Tibial nerve (tissue), 4 donors: ENCODE data around the gene DBH. TPM values are rescaled to one million over a fixed set of nuclear protein-coding genes. Genes with fewer than 3 reads are reported as not detected.

Experiments used
- DNase-seq, 2 donors: peaks; one replicate each; pipeline ENCODE4 v3.0.0-alpha.2; 2019; ENCODE audit warnings: low spot score in 2 of 2
- H3K27ac ChIP-seq, 4 donors: fragments of 200-600 bp; sonication (generic) in 3 of 4; one replicate each; pipeline ENCODE4 v1.5.1; 2017 to 2019; ENCODE audit warnings: mild to moderate bottlenecking in 1 of 4
- H3K27me3 ChIP-seq, 2 donors: fragments of 200-600 bp; sonication (generic) in 1 of 2; one replicate each; pipeline versions ENCODE4 v1.5.1 to v1.6.0; 2017 to 2019
- H3K36me3 ChIP-seq, 3 donors: fragments of 200-600 bp; sonication (generic); one replicate each; pipeline ENCODE4 v1.5.1; 2018 to 2019
- H3K4me1 ChIP-seq, 4 donors: fragments of 200-600 bp; sonication (generic) in 3 of 4; one replicate each; pipeline ENCODE4 v1.5.1; 2017 to 2019
- H3K4me3 ChIP-seq, 4 donors: fragments of 200-600 bp; sonication (generic) in 3 of 4; one replicate each; pipeline ENCODE4 v1.5.1; 2017 to 2019; ENCODE audit warnings: mild to moderate bottlenecking in 1 of 4, moderate library complexity in 1 of 4
- H3K9me3 ChIP-seq, 4 donors: fragments of 200-600 bp; sonication (generic) in 3 of 4; one replicate each; pipeline ENCODE4 v1.5.1; 2017 to 2019
- CTCF ChIP-seq, 5 experiments: fragments of 200-600 bp in 3 of 5; fragments of 450-650 bp in 2 of 5; sonication (generic) in 3 of 5; IDR thresholded peaks; one replicate each; pipeline ENCODE4 v1.5.1; 2016 to 2019; ENCODE audit warnings: antibody characterized with exemption in 5 of 5, mild to moderate bottlenecking in 3 of 5, moderate library complexity in 2 of 5
- EP300 ChIP-seq, 2 donors: sonication (generic); formaldehyde crosslinking; IDR thresholded peaks; one replicate each; pipeline ENCODE4 v1.6.1; 2017; ENCODE audit warnings: antibody characterized with exemption in 2 of 2, mild to moderate bottlenecking in 1 of 2
- POLR2A ChIP-seq, 2 donors: fragments of 450-650 bp; IDR thresholded peaks; one replicate each; pipeline ENCODE4 v1.6.1; 2017; ENCODE audit warnings: antibody characterized with exemption in 2 of 2, mild to moderate bottlenecking in 2 of 2, moderate library complexity in 2 of 2
- WGBS, 2 donors: methylation state at CpG; one replicate each; pipeline ENCODE4 v1.1.5; 2018; 5-methylcytosine and 5-hydroxymethylcytosine counted together
- total RNA-seq, 4 donors: library from RNA; depleted of rRNA; stranded (reverse); fragments of >200 nt; gene quantifications; one replicate each; pipeline ENCODE4 v1.1.0, GENCODE V29; 2016

DBH gene
- total RNA-seq, 4 donors from 2014 or later = under 0.01 to 1.2 (median 0.22) TPM; not detected in 1

- Histone ChIP-seq H3K9me3 (no peaks in the 10 kb centered on the region), H3K27me3 (peaks cover 0 to 5% of the 10 kb centered on the region in 2 donors), H3K4me3 (no peak overlapping the region), H3K27ac (no peak overlapping the region), H3K36me3 (no peaks in the 10 kb centered on the region), H3K4me1 (no peaks in the 10 kb centered on the region)
- no peak for TF ChIP-seq CTCF (IDR thresholded peaks at IDR 0.05)
- no peak for TF ChIP-seq POLR2A (IDR thresholded peaks at IDR 0.05)
- no peak for TF ChIP-seq EP300 (IDR thresholded peaks at IDR 0.05)
- no peak for DNase-seq
- WGBS, 2 donors = 48 to 55% methylated on average over 10 of the region's 10 CpGs
Measured at GRCh38 chr9:133645021-133645765, 9.0 kb downstream of the DBH start.

- DNase-seq = no peak
- 72 to 77% methylated on average over 7 of the region's 7 CpGs for WGBS, 2 donors
- no peaks in the 10 kb centered on the region for H3K9me3 ChIP-seq
- no peak overlapping the region for H3K27ac ChIP-seq
- no peaks in the 10 kb centered on the region for H3K36me3 ChIP-seq
- TF ChIP-seq EP300 (IDR thresholded peaks at IDR 0.05) (no peak), POLR2A (IDR thresholded peaks at IDR 0.05) (no peak), CTCF (IDR thresholded peaks at IDR 0.05) (no peak)
- H3K4me1 ChIP-seq = no peaks in the 10 kb centered on the region
- H3K4me3 ChIP-seq = no peak overlapping the region
- peaks cover 0 to 22% of the 10 kb centered on the region in 2 donors for H3K27me3 ChIP-seq
Measured at GRCh38 chr9:133647148-133647547, 11.0 kb downstream of the DBH start.

DNA sequence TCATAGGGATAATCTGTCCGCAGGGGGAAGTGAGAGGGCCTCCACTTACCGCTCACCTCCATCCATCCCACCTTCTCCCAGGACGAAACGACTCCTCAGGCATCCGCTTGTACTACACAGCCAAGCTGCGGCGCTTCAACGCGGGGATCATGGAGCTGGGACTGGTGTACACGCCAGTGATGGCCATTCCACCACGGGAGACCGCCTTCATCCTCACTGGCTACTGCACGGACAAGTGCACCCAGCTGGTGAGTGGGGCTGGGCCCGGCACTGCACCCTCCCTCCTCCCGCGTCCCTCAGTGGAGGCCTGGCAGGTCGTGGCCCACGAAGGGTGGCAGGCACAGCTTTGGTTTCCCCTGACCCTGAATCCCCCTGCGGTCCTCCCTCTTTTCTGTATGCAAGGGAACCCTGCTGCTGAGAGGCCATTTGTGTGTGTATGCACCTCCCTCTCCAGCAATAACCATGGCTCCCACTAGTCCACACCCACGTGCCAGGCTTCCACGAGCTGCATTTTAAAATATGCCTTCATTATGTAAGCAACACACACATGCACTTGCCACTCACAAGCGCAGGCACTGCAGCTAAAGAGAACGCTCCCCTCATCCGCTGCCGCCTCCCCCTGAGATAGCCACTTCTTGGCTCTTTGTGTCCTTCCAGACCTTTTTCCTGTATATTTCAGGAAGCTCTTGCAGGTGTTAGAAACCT lies 11.8 kb downstream of the DBH start:
- TF ChIP-seq POLR2A (IDR thresholded peaks at IDR 0.05) (no peak), CTCF (IDR thresholded peaks at IDR 0.05) (no peak), EP300 (IDR thresholded peaks at IDR 0.05) (no peak)
- peaks cover 0 to 24% of the 10 kb centered on the region in 2 donors for H3K27me3 ChIP-seq
- H3K4me3 ChIP-seq = no peak overlapping the region
- WGBS, 2 donors = 80 to 84% methylated on average over 24 to 25 of the region's 25 CpGs
- H3K27ac ChIP-seq = no peak overlapping the region
- no peak for DNase-seq
- H3K36me3 ChIP-seq = no peaks in the 10 kb centered on the region
- no peaks in the 10 kb centered on the region for H3K9me3 ChIP-seq
- no peaks in the 10 kb centered on the region for H3K4me1 ChIP-seq

- DNase-seq = no peak
- H3K4me3 ChIP-seq = no peak overlapping the region
- no peak overlapping the region for H3K27ac ChIP-seq
- peaks cover 0 to 31% of the 10 kb centered on the region in 2 donors for H3K27me3 ChIP-seq
- TF ChIP-seq EP300 (IDR thresholded peaks at IDR 0.05) = no peak
- no peak for TF ChIP-seq CTCF (IDR thresholded peaks at IDR 0.05)
- TF ChIP-seq POLR2A (IDR thresholded peaks at IDR 0.05) = no peak
- no peaks in the 10 kb centered on the region for H3K4me1 ChIP-seq
- H3K36me3 ChIP-seq = no peaks in the 10 kb centered on the region
- no peaks in the 10 kb centered on the region for H3K9me3 ChIP-seq
- 82 to 87% methylated on average over 7 of the region's 7 CpGs for WGBS, 2 donors
Measured at GRCh38 chr9:133649194-133649593, 13.0 kb downstream of the DBH start.

DNA sequence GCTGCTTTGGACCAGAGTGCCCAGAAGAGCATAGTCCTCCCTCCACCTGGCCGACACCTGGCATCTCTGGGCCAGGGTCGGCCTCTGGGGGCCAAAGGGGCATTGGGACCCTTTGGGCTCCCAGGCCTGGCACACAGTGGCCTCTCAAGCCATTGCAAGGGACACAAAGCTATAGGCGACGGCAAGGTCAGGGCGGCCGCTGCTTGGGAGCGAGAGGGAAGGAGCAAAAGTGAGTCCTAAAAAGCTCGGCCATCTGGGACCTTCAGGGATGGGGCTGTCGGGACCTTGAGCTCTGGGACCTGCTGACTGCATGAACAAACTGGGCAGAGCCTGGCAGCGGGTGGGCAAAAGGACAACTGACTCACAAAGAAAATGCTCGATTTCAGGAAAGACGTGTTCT lies 13.9 kb downstream of the DBH start:
- H3K27me3 ChIP-seq = peaks cover 0 to 40% of the 10 kb centered on the region in 2 donors
- H3K9me3 ChIP-seq = no peaks in the 10 kb centered on the region
- TF ChIP-seq POLR2A (IDR thresholded peaks at IDR 0.05) (no peak), EP300 (IDR thresholded peaks at IDR 0.05) (no peak), CTCF (IDR thresholded peaks at IDR 0.05) (no peak)
- DNase-seq = no peak
- no peak overlapping the region for H3K4me3 ChIP-seq
- H3K27ac ChIP-seq = no peak overlapping the region
- H3K36me3 ChIP-seq = no peaks in the 10 kb centered on the region
- WGBS, 2 donors = 85 to 88% methylated on average over 12 of the region's 12 CpGs
- H3K4me1 ChIP-seq = no peaks in the 10 kb centered on the region
